LNCAP (cell line): Measurements from ENCODE around the gene UBE2F.

Source experiments
- TF ChIP-seq, protein P1 (sequence below): fragments of 450-650 bp; IDR thresholded peaks from 2 replicates; pipeline ENCODE4 v1.5.1; 2017; ENCODE audit warnings: mild to moderate bottlenecking

UBE2F gene

DNA sequence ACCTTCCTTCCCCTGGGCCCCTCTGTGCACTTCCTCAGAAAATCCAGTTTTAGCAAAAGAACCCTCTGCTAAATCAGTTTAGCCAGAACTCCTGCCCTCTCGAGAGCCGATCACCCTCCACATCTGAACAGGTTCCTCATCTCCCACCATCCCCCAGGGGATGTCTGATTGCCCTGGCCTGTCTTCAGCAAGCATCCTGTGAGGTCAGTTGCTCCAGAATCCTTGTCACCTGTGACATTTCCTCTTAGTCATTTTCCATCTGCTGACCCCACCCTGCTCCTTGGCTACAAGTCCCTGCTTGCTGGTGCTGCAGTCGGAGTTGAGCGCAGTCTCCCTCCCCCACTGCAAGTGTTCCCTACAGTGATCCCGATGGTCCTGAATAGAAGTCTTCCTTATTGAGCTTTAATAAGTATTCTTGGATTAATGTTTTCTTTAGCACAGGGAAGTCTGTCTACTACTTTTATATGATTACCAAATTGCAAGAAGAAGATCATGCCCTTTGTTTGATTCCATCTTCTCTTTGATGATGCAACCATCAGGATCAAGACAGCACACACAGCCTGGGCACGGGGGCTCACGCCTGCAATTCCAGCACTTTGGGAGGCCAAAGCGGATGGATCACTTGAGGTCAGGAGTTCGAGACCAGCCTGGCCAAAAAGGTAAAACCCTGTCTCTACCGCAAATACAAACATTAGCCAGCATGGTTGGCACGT lies 30.9 kb upstream of the UBE2F start:
- TF ChIP-seq, protein P1, sequence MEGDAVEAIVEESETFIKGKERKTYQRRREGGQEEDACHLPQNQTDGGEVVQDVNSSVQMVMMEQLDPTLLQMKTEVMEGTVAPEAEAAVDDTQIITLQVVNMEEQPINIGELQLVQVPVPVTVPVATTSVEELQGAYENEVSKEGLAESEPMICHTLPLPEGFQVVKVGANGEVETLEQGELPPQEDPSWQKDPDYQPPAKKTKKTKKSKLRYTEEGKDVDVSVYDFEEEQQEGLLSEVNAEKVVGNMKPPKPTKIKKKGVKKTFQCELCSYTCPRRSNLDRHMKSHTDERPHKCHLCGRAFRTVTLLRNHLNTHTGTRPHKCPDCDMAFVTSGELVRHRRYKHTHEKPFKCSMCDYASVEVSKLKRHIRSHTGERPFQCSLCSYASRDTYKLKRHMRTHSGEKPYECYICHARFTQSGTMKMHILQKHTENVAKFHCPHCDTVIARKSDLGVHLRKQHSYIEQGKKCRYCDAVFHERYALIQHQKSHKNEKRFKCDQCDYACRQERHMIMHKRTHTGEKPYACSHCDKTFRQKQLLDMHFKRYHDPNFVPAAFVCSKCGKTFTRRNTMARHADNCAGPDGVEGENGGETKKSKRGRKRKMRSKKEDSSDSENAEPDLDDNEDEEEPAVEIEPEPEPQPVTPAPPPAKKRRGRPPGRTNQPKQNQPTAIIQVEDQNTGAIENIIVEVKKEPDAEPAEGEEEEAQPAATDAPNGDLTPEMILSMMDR: no peak

DNA sequence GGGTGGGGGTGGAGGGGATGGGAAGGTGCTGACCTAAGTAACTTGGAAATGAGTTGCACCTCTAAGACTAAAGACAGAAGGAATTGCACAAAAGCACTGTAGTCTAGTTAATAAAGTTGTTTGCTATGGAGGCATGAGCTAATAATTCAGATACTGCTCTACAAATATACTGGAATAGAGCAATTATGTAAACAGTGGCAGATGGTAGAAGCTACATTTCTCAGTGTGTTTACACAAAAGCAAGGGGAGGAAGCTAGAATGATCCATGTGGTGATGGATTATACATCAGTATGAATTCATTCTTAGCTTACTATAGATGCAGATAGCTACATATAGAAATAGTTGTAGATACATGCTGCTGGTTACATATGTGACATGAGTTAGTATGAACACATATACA lies 27.6 kb upstream of the UBE2F start:
- TF ChIP-seq, protein P1: no peak

DNA sequence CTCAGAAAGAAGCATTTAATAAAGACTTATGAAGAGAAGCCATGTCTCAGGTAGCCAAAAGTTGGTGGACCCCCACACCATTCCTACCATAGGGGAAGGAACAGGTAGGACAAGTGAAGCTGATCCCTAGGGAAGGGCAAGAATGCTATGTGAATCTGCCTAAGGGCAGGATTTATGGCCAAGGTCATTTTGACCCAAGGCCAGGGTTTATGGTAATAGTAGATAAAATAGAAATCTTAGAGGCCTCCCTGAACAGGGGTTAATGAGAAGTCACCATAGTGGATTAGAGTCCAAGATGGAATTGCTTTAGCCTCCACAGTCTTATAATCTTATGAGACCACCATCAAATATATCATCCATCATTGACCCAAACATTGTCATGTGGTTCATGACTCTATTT lies 26.0 kb upstream of the UBE2F start:
- TF ChIP-seq, protein P1: no peak

DNA sequence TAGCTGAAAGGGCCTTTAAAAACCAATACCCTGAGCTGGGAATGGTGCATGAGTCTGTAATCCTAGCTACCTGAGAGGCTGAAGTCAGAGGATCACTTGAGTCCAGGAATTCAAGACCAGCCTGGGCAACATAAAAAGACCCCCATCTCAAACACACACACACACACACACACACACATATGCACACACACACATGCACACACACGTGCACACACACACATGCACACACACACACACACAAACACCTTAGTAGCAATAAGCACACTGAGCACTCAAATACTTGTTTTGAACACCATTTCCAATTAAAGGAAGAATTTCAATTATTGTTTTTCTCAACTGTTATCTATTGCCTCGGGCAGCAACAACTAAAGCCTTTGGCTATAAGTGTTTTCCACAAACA lies 25.6 kb upstream of the UBE2F start:
- TF ChIP-seq, protein P1: no peak

DNA sequence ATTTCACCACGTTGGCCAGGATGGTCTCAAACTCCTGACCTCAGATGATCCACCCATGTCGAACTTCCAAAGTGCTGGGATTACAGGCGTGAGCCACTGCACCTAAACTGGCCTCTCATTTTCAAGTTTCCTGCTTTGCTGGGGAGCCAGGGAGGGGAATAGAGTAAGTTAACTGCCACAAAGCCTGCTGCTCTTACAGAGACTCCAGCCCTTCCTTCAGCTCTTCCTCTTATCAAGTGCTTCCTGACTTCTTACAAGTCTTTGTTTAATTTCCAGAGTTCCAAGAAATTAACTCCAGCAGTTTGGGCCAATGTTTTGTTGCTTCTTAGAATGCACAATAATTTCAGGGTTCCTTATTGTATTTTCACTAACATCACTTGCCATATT lies 24.3 kb upstream of the UBE2F start:
- TF ChIP-seq, protein P1: no peak

DNA sequence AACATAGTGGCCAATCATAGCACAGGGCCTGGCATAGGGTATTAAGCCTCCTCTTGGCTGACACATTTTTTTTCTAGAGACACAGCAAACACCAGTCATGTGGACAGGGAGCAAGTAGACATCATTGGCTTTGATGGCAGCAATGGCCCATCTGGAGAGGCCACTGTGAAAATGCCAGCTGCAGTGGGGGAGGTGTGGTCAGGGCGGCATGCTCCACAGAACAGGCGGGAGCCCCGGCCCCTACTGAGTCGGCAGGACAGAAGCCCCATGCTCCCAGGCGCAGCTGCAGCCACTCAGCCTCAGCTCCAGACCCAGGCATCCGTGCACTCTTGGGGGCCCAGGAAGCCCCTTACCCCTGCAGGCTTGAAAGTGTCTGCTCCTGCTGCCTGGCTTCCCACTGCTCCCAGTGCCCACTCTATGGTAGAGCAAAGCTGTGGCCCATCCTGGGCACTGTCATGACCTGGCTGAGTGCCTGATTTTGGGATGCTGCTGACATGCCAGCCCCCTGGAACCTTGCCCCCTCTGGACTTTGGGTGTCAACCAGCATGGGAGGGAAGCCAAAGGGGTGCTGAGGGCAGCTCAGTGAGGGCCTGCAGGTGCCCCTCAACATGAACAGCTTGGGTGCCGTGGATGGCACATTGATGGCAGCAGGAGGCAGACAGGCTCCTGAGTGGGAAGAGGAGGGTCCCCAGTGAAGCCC lies 23.3 kb upstream of the UBE2F start:
- TF ChIP-seq, protein P1: no peak

DNA sequence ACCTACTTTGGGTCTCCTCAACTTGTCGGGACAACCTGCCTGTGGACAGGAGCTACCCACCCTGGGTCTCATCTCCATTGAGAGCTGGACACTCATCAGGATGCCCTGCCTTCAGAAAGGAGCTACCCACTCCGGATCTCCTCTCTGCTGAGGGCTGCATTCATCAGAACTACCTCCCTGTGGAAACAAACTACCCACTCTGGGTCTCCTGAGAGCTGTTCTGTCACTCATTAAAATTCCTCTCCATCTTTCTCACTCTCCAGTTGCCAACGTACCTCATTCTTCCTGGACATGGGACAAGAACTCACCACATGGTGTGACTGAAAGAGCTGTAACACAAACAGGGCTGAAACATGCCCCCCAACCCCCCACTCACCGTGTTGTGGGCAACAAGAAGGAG lies 22.5 kb upstream of the UBE2F start:
- TF ChIP-seq, protein P1: no peak
